H1 (cell line): ENCODE data around the gene NDRG4. TPM values are rescaled to one million over a fixed set of nuclear protein-coding genes. Genes with fewer than 3 reads are reported as not detected.
A peak's percentile ranks its signal among the peaks of the same experiment; 100 is the strongest.

Experiments
- BCL11A ChIP-seq, 2 experiments: IDR thresholded peaks; one replicate each; pipeline ENCODE4 v1.6.1; 2011; ENCODE audit warnings: low read depth in 2 of 2, low read length in 2 of 2, mild to moderate bottlenecking in 2 of 2
- EGR1 ChIP-seq: IDR thresholded peaks from 2 replicates; pipeline ENCODE4 v1.6.1; 2011; ENCODE audit warnings: low read depth, low read length, borderline replicate concordance
- TAF7 ChIP-seq: optimal IDR thresholded peaks from 2 replicates; pipeline ENCODE3; 2011; ENCODE audit warnings: low read depth, mild to moderate bottlenecking, inconsistent platforms, low read length, moderate library complexity, borderline replicate concordance
- polyA plus RNA-seq, 7 experiments: library from polyadenylated mRNA; depleted of rRNA in 3 of 7; stranded (reverse) in 5 of 7; unstranded in 2 of 7; fragments of >200 nt in 5 of 7; fragments of 200-250 nt in 2 of 7; gene quantifications; 1 replicate in 5 of 7; 2 replicates in 1 of 7; 4 replicates in 1 of 7; pipeline versions ENCODE4 v1.2.1 to v1.2.3, GENCODE V29; 2011 to 2013; ENCODE audit warnings: missing spikeins in 2 of 7, mixed read lengths in 2 of 7
- total RNA-seq: library from RNA; stranded (reverse); fragmentation: NEBNext Ultra II Directional; extraction: Animal tissue kit (Norgen Biotek cat#: 25700); gene quantifications from 2 replicates; pipeline ENCODE4 v1.2.1, GENCODE V29; 2021

NDRG4 gene
- total and polyA plus RNA-seq, 2 of the 8 experiments (the other 6 are each of a cell fraction or from before 2014, with no cell fraction given) = 20.8 to 30.9 TPM

- TF ChIP-seq TAF7 (peak; percentile 62), EGR1 (no peak), BCL11A (IDR thresholded peaks at IDR 0.05; ENCODE audit: low read depth in 2 of 2, low read length in 2 of 2) (no peak)
Observed at GRCh38 chr16:58487566-58488351, 12.2 kb upstream of the NDRG4 start (continued).
